GM18498 (cell line): ENCODE measurements around the gene MINK1.
"Not testable (repeated sequence)": the region's sequence is repeated elsewhere in the genome, so short reads cannot be mapped to it uniquely, and the experiment has no call there.

Experiments
- ATAC-seq: cut with Tn5 transposase; IDR thresholded peaks from one replicate; pipeline ENCODE4 v1.9.1; 2021; ENCODE audit warnings: mild to moderate bottlenecking, moderate library complexity; ENCODE audit not compliant: unreplicated experiment

Gene MINK1

DNA sequence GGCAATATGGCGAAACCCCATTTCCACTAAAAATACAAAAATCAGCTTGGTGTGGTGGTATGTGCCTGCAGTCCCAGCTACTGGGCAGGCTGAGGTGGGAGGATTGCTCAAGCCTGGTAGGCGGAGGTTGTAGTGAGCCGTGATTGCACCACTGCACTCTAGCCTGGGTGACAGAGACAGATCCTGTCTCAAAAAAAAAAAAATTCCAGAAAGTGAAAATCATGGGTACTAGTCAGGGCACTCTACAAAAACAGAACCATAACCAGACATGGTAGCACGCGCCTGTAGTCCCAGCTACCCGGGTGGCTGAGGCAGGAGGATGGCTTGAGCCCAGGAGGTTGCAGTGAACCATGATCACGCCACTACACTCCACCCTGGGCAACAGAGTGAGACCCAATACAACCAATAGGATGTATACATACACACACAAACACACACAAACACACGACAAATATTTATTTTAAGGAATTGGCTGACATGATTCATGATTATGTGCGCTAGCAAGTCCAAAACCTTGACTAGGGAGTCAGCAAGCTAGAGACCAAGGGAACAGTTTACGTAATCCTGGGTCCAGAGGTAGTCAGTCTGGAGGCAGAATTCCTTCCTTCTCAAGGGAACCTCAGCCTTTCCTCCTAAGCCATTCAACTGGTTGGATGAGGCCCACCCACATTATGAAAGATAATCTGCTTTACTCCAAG, 87.4 kb downstream of the MINK1 start:
- no peak for ATAC-seq

GRCh38 chr17:4921320-4921719, 88.2 kb downstream of the MINK1 start:
- ATAC-seq = no peak

- ATAC-seq = not testable (repeated sequence)
Measured at GRCh38 chr17:4926577-4927335, 93.6 kb downstream of the MINK1 start.

- no peak for ATAC-seq
Measured at GRCh38 chr17:4928881-4929280, 95.7 kb downstream of the MINK1 start.

DNA sequence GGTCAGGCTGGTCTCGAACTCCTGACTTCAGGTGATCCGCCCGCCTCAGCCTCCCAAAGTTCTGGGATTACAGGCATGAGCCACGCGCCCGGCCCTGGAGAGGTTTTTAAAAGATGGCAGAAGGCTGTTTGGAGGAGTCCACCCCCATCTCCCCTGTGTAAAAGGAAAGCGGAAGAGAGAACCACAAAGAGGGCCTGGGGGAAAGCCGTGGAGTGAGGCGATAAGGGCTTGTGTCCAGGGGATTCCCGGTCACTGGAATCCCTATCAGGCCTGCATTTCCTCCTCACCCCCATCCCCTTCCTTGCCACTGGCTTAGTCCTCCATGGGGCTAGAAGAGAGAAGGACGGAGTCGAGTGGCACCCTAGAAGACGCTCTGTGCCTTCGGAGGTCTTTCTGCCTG, 98.8 kb downstream of the MINK1 start, which contains the start of gene GP1BA:
Gene GP1BA, plus strand, starts transcription at position 315 of the 400 bp plus-strand sequence. CDS start 328 bp downstream, outside the sequence.
- no peak for ATAC-seq

DNA sequence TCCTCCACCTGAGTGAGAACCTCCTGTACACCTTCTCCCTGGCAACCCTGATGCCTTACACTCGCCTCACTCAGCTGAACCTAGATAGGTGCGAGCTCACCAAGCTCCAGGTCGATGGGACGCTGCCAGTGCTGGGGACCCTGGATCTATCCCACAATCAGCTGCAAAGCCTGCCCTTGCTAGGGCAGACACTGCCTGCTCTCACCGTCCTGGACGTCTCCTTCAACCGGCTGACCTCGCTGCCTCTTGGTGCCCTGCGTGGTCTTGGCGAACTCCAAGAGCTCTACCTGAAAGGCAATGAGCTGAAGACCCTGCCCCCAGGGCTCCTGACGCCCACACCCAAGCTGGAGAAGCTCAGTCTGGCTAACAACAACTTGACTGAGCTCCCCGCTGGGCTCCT, 99.6 kb downstream of the MINK1 start:
- no peak for ATAC-seq

DNA sequence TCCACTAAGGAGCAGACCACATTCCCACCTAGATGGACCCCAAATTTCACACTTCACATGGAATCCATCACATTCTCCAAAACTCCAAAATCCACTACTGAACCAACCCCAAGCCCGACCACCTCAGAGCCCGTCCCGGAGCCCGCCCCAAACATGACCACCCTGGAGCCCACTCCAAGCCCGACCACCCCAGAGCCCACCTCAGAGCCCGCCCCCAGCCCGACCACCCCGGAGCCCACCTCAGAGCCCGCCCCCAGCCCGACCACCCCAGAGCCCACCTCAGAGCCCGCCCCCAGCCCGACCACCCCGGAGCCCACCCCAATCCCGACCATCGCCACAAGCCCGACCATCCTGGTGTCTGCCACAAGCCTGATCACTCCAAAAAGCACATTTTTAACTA, 100.5 kb downstream of the MINK1 start:
- no peak for ATAC-seq

DNA sequence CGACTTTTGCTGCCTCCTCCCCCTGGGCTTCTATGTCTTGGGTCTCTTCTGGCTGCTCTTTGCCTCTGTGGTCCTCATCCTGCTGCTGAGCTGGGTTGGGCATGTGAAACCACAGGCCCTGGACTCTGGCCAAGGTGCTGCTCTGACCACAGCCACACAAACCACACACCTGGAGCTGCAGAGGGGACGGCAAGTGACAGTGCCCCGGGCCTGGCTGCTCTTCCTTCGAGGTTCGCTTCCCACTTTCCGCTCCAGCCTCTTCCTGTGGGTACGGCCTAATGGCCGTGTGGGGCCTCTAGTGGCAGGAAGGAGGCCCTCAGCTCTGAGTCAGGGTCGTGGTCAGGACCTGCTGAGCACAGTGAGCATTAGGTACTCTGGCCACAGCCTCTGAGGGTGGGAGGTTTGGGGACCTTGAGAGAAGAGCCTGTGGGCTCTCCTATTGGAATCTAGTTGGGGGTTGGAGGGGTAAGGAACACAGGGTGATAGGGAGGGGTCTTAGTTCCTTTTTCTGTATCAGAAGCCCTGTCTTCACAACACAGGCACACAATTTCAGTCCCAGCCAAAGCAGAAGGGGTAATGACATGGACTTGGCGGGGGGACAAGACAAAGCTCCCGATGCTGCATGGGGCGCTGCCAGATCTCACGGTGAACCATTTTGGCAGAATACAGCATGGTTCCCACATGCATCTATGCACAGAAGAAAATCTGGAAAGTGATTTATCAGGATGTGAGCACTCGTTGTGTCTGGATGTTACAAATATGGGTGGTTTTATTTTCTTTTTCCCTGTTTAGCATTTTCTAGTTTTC, 101.2 kb downstream of the MINK1 start:
- no peak for ATAC-seq

- no peak for ATAC-seq
Measured at GRCh38 chr17:4935650-4936049, 102.5 kb downstream of the MINK1 start.

DNA sequence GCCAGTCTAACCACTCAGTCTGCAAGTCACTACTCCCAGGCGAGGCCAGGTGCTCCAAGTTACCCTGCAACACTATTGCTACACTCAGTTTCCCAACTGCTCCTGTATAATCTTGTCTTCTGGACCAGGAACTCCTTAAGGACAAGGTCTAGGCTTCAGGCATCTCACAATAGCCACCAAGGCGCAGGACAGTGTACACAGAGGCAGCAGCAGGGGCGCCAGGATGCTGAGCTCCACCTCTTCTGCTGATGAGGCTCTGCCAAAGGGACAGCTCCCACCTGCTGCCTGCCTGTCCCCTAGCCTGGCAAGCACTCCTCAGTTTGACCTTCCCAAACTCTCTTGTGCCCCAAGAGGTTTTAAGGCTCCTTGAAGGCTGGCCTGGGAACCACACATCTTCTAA, 103.3 kb downstream of the MINK1 start:
- no peak for ATAC-seq

- ATAC-seq = no peak
Measured at GRCh38 chr17:4937553-4937952, 104.4 kb downstream of the MINK1 start.

GRCh38 chr17:4938069-4938491, 104.9 kb downstream of the MINK1 start:
- ATAC-seq = no peak

- ATAC-seq = no peak
Measured at GRCh38 chr17:4938688-4939545, 105.8 kb downstream of the MINK1 start.

DNA sequence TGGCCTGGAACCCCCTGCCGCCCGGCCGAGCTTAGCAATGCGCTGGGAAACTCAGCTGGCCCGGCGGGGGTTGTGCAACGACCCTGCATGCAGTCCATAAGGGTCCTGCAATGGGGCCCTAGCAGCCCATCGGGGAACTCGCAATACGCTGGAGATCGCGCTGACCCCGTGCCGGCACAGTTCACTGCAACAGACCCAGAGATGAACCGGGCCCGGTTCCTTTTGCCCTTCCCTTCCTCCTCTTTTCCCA, 106.3 kb downstream of the MINK1 start:
- ATAC-seq = peak; percentile 15

DNA sequence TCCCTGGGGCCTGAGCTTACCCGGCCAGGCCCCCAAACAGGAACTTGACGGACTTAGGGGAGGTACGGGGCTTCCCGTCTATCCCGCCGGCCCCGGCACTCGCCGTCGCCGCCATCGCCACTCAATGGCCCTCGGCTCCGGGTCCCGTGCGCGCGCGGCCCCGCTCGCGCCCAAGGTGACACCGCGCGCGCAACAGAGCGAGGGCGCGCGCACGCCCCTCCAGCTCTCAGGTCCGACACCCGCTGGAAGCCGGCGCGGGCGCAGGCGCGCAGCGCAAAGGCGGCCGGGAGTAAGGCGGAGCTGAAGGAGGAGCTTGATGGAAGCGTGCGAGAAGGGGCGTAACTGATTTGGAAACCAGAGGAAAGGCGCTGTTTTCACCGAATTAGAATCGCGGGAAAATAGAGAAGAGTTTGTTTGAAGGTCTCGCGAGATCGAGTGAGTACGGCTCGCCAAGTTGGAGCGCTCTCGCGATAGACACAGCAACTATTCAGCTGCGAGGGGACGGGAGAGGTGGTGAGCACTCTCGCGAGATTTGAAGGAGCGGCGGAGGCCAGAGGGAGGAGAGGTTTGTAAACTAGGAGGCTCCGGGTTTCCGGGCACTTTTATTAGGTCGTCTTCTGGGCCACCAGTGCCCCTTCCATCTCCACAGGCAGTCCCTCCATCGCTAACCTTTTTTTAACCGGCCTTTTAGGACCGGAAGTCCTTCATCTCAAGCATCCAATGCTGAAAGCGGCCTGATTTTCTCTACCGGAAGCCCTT, 106.8 kb downstream of the MINK1 start, which contains the start of the genes RNF167 and SLC25A11:
Gene RNF167, plus strand, starts transcription at position 473 of the 759 bp plus-strand sequence. CDS start 642 bp downstream, outside the sequence.
Gene SLC25A11, minus strand, starts transcription at position 251 of the 759 bp plus-strand sequence. Its CDS starts 136 bp downstream, at position 115.
- peak; percentile 74 for ATAC-seq

DNA sequence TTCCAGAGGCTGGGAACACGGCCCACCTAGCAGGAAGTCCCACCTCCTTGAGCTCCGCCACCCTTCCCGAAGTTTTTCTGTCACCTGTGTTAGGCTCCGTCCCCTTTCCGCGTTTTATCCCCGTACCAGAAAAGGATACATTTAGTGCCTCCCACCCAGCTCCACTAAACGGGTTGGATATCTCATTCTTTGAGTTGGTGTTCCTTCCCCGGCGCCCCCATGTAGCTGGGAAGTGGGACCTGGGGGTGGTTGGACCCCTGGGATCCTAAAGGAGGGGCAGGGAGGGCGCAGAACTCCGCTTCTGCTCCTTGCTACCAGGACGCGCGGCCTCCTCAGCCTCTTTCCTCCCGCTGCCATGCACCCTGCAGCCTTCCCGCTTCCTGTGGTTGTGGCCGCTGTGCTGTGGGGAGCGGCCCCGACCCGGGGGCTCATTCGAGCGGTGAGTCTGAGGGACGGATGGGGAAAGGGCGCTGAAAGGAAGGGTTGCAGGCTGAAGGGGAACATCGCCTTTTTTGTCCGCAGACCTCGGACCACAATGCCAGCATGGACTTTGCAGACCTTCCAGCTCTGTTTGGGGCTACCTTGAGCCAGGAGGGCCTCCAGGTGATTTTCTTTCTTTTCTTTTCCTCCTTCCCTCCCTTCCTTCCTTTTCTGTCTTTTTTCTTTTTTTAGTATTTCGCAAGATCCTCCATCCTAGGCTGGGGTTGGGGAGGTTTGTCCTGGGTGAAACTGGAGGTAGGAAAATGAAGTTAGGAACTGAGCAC, 107.6 kb downstream of the MINK1 start:
- ATAC-seq = no peak

DNA sequence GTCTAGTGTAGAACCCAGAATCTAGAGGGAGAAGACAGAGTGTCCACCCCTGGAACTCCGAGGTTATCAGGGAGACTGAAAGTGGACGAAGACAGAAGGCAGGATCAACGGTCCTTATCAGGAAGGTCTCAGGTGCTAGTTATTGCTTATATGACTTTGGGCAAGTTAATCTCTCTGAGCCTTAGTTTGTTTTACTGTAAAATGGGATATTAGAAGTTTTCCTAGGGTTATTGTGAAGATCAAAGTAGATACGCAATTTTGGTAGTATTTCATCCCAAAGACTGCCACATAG, 108.1 kb downstream of the MINK1 start:
- ATAC-seq = no peak

DNA sequence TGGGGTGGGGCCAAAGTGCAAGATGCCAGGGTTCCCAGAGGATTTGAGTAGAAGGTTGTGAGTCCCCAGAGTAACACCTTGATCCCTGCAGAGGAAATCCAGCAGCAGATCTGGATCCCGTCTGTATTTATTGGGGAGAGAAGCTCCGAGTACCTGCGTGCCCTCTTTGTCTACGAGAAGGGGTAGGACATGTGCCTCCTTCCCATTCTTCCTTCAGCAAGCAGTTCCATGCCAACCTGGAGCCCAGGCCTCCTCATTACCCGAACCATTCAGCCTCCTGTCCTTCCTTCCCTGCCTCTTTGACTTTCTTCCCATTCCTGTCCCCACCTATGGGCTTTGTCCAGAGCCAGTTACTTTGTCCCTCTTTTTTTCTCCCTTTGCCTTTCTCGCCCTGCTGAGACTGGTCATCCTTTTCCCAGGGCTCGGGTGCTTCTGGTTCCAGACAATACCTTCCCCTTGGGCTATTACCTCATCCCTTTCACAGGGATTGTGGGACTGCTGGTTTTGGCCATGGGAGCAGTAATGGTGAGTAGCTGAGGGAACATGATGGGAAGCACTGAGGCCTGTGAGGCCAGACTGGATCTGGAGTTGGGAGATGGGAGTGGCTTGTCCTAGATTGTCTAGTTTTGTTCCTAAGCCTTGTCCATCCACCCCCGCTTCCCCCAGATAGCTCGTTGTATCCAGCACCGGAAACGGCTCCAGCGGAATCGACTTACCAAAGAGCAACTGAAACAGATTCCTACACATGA, 109.8 kb downstream of the MINK1 start:
- no peak for ATAC-seq

- no peak for ATAC-seq
Measured at GRCh38 chr17:4944163-4944553, 111.0 kb downstream of the MINK1 start.
